GM23248 (cell line): Measurements from ENCODE around the gene KREMEN2. TPM values are rescaled to one million over a fixed set of nuclear protein-coding genes. Genes with fewer than 3 reads are reported as not detected.

ENCODE experiments used
- DNase-seq: peaks from one replicate; pipeline ENCODE4 v3.0.0-alpha.2; 2015
- H2AFZ ChIP-seq: fragments of 200-600 bp; sonication (generic); 2 replicates; pipeline ENCODE4 v1.6.1; 2016; ENCODE audit warnings: antibody characterized with exemption
- H3F3A ChIP-seq: fragments of 200-600 bp; sonication (generic); 2 replicates; pipeline ENCODE4 v1.6.1; 2016; ENCODE audit warnings: mild to moderate bottlenecking, antibody characterized with exemption, mixed run types; ENCODE audit not compliant: insufficient read depth
- H3K27ac ChIP-seq: fragments of 200-600 bp; sonication (generic); 2 replicates; pipeline ENCODE4 v1.5.1; 2016; ENCODE audit warnings: mild to moderate bottlenecking
- H3K27me3 ChIP-seq: fragments of 200-600 bp; sonication (generic); replicated peaks from 2 replicates; pipeline ENCODE4 v1.6.1; 2016; ENCODE audit warnings: mild to moderate bottlenecking; ENCODE audit not compliant: insufficient read depth
- H3K36me3 ChIP-seq: fragments of 200-600 bp; sonication (generic); 2 replicates; pipeline ENCODE4 v1.6.1; 2016; ENCODE audit warnings: low read depth, mild to moderate bottlenecking
- H3K4me1 ChIP-seq: fragments of 200-600 bp; sonication (generic); 2 replicates; pipeline ENCODE4 v1.6.1; 2016; ENCODE audit warnings: mild to moderate bottlenecking; ENCODE audit not compliant: insufficient read depth
- H3K4me2 ChIP-seq: fragments of 200-600 bp; sonication (generic); one replicate; pipeline ENCODE4 v1.6.1; 2016; ENCODE audit warnings: mild to moderate bottlenecking; ENCODE audit not compliant: unreplicated experiment
- H3K4me3 ChIP-seq: fragments of 200-600 bp; sonication (generic); 2 replicates; pipeline ENCODE4 v1.5.1; 2016; ENCODE audit warnings: mild to moderate bottlenecking
- H3K79me2 ChIP-seq: fragments of 200-600 bp; sonication (generic); 2 replicates; pipeline ENCODE4 v1.6.1; 2016; ENCODE audit warnings: mild to moderate bottlenecking; ENCODE audit not compliant: insufficient read depth
- H3K9ac ChIP-seq: fragments of 200-600 bp; sonication (generic); 2 replicates; pipeline ENCODE4 v1.6.1; 2016; ENCODE audit warnings: mild to moderate bottlenecking
- H3K9me2 ChIP-seq: fragments of 200-600 bp; sonication (generic); 2 replicates; pipeline ENCODE4 v1.6.1; 2016; ENCODE audit warnings: mixed run types, mild to moderate bottlenecking, moderate library complexity; ENCODE audit not compliant: insufficient read depth
- H3K9me3 ChIP-seq: fragments of 200-600 bp; sonication (generic); one replicate; pipeline ENCODE4 v1.6.1; 2017; ENCODE audit warnings: low read depth
- H4K20me1 ChIP-seq: fragments of 200-600 bp; sonication (generic); 2 replicates; pipeline ENCODE4 v1.6.0; 2016; ENCODE audit not compliant: insufficient read depth
- EZH2 ChIP-seq: fragments of 200-600 bp; sonication (generic); IDR thresholded peaks from 2 replicates; pipeline ENCODE4 v1.6.1; 2018; ENCODE audit warnings: antibody characterized with exemption, mild to moderate bottlenecking; ENCODE audit not compliant: insufficient read depth, poor library complexity, severe bottlenecking
- EZH2phosphoT487 ChIP-seq: fragments of 200-600 bp; sonication (generic); IDR thresholded peaks from 2 replicates; pipeline ENCODE4 v1.6.1; 2018; ENCODE audit warnings: antibody characterized with exemption, moderate library complexity, mild to moderate bottlenecking, low read depth; ENCODE audit not compliant: insufficient read depth
- WGBS, 2 experiments: methylation state at CpG; one replicate each; pipeline ENCODE4 v1.1.6; 2015 to 2017; ENCODE audit warnings: low lambda C conversion rate in 2 of 2, low coverage in 1 of 2; ENCODE audit errors: missing lambda C conversion rate in 2 of 2; 5-methylcytosine and 5-hydroxymethylcytosine counted together
- in situ Hi-C: fragments of 300-500 bp; cut with MboI; formaldehyde crosslinking; loops from 2 replicates; pipeline ENCODE4 v1.15.0; 2020
- polyA plus RNA-seq: library from polyadenylated mRNA; unstranded; fragments of >200 nt; fragmentation: Nextera tagmentation; extraction: Ambion mirVana; gene quantifications from 2 replicates; pipeline ENCODE4 v1.2.1, GENCODE V29; 2016
- total RNA-seq: library from RNA; depleted of rRNA; stranded (reverse); fragments of >200 nt; shearing (Covaris generic); gene quantifications from 2 replicates; pipeline ENCODE4 v1.2.3, GENCODE V29; 2014

The KREMEN2 gene
- total and polyA plus RNA-seq, 2 experiments from 2014 or later = not detected

- Histone ChIP-seq H3K79me2 (no peaks in the 10 kb centered on the region), H3K9ac (no peak overlapping the region)
- DNase-seq = no peak
Observed at GRCh38 chr16:3013491-3013951, 49.4 kb downstream of the KREMEN2 start.

GRCh38 chr16:3013998-3014690 is 50.1 kb downstream of the KREMEN2 start:
- Histone ChIP-seq H3K4me2 (no peak overlapping the region), H3K36me3 (no peaks in the 10 kb centered on the region), H3F3A (no peaks in the 10 kb centered on the region), H4K20me1 (no peaks in the 10 kb centered on the region), H3K27ac (no peak overlapping the region), H3K27me3 (peaks cover 13% of the 10 kb centered on the region; the same call in 1 of the 2 replicates), H3K4me1 (peaks cover 6% of the 10 kb centered on the region; the same call in 1 of the 2 replicates), H2AFZ (no peak overlapping the region), H3K9ac (no peak overlapping the region), H3K79me2 (no peaks in the 10 kb centered on the region), H3K9me2 (no peaks in the 10 kb centered on the region), H3K9me3 (no peaks in the 10 kb centered on the region), H3K4me3 (no peak overlapping the region)
- TF ChIP-seq EZH2 (no peak), EZH2phosphoT487 (no peak)
- DNase-seq = no peak
- in situ Hi-C loops = no loop called here
- 41 to 43% methylated on average over 10 to 12 of the region's 12 CpGs for WGBS, 2 experiments

More at GRCh38 chr16:3013491-3013951, 49.4 kb downstream of the KREMEN2 start:
- Histone ChIP-seq H3K4me3 (no peak overlapping the region), H2AFZ (no peak overlapping the region), H3K4me1 (peaks cover 6% of the 10 kb centered on the region; the same call in 1 of the 2 replicates), H3K27ac (no peak overlapping the region), H3K4me2 (no peak overlapping the region), H4K20me1 (no peaks in the 10 kb centered on the region), H3K9me2 (no peaks in the 10 kb centered on the region), H3K27me3 (peaks cover 13% of the 10 kb centered on the region; the same call in 1 of the 2 replicates), H3K36me3 (no peaks in the 10 kb centered on the region), H3F3A (no peaks in the 10 kb centered on the region), H3K9me3 (no peaks in the 10 kb centered on the region)
- TF ChIP-seq EZH2 (no peak), EZH2phosphoT487 (no peak)
- 28 to 29% methylated on average over 17 of the region's 27 CpGs for WGBS, 2 experiments
- in situ Hi-C loops = no loop called here

- H3K4me2 ChIP-seq = no peak overlapping the region
- in situ Hi-C loops = no loop called here
- peaks cover 6% of the 10 kb centered on the region; the same call in 1 of the 2 replicates for H3K4me1 ChIP-seq
- H3K27ac ChIP-seq = no peak overlapping the region
- no peaks in the 10 kb centered on the region for H3F3A ChIP-seq
- H3K9ac ChIP-seq = no peak overlapping the region
- no peak overlapping the region for H3K4me3 ChIP-seq
- H3K9me3 ChIP-seq = no peaks in the 10 kb centered on the region
- H3K79me2 ChIP-seq = no peaks in the 10 kb centered on the region
- H3K27me3 ChIP-seq = peaks cover 13% of the 10 kb centered on the region; the same call in 1 of the 2 replicates
- DNase-seq = no peak
- H3K9me2 ChIP-seq = no peaks in the 10 kb centered on the region
- TF ChIP-seq EZH2 (no peak), EZH2phosphoT487 (no peak)
- no peak overlapping the region for H2AFZ ChIP-seq
- H4K20me1 ChIP-seq = no peaks in the 10 kb centered on the region
- WGBS, 2 experiments = 83 to 85% methylated on average over 6 of the region's 6 CpGs
- no peaks in the 10 kb centered on the region for H3K36me3 ChIP-seq
Observed at GRCh38 chr16:3014971-3015370, 50.9 kb downstream of the KREMEN2 start.

- TF ChIP-seq EZH2phosphoT487 (no peak), EZH2 (no peak)
- H2AFZ ChIP-seq = no peak overlapping the region
- no peaks in the 10 kb centered on the region for H3K36me3 ChIP-seq
- no peak overlapping the region for H3K4me3 ChIP-seq
- no peak for DNase-seq
- no peaks in the 10 kb centered on the region for H3K9me2 ChIP-seq
- peaks cover 6% of the 10 kb centered on the region; the same call in 1 of the 2 replicates for H3K4me1 ChIP-seq
- H3K9ac ChIP-seq = no peak overlapping the region
- H3F3A ChIP-seq = peaks cover 4% of the 10 kb centered on the region; the same call in 1 of the 2 replicates
- no peak overlapping the region for H3K4me2 ChIP-seq
- H4K20me1 ChIP-seq = no peaks in the 10 kb centered on the region
- no peak overlapping the region for H3K27ac ChIP-seq
- no peaks in the 10 kb centered on the region for H3K9me3 ChIP-seq
- H3K79me2 ChIP-seq = no peaks in the 10 kb centered on the region
- in situ Hi-C loops = no loop called here
- H3K27me3 ChIP-seq = peaks cover 13% of the 10 kb centered on the region; the same call in 1 of the 2 replicates
- 78 to 87% methylated on average over 13 of the region's 13 CpGs for WGBS, 2 experiments
Observed at GRCh38 chr16:3015865-3016521, 51.9 kb downstream of the KREMEN2 start.
